HG03175 (cell line): ENCODE measurements around the gene SEMA4D.

Experiments used
- ATAC-seq: cut with Tn5 transposase; IDR thresholded peaks from one replicate; pipeline ENCODE4 v1.9.1; 2021; ENCODE audit warnings: mild to moderate bottlenecking, moderate library complexity; ENCODE audit not compliant: unreplicated experiment

Gene SEMA4D

GRCh38 chr9:89528540-89528939, 30.6 kb upstream of the SEMA4D start:
- no peak for ATAC-seq

- no peak for ATAC-seq
These were observed 30.2 kb upstream of the SEMA4D start for GRCh38 chr9:89528131-89528530.

DNA sequence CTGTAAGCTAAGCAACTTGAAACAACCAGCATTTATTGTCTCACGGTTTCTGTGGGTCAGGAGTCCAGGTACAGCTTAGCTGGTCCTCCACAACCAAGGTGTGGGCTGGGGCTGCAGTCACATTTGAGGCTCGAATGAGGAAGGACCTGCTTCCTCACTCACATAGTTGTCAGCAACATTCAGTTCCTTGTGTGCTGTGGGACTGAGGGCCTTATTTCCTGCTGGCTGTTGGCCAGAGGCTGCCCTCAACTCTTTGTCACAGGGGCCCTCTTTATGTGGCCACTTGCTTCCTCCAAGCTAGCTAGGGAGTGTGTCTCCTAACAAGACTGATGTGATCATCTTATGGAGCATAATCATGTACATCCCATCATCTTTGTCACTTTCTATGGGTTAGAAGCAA, 29.2 kb upstream of the SEMA4D start:
- no peak for ATAC-seq

DNA sequence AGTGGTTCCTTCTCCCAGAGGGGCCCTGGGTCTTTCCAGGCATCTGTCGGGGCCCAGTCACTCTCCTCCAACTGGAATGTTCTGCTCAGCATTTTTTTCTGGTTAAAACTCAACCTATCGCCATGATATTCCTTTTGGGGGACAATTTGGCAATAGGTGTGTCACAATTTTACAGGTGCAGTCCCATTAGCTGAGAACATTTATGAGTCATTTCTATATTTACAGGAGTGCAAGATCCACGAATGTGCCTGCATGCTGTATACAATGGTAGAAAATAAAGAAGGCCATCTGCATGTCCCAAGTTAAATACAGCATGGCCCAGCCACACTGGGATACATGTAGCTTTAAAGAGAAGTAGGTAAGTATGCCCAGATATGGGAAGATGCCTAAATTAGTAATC, 28.8 kb upstream of the SEMA4D start:
- ATAC-seq: no peak

GRCh38 chr9:89525446-89526374, 27.8 kb upstream of the SEMA4D start:
- no peak for ATAC-seq

- no peak for ATAC-seq
These were observed 27.1 kb upstream of the SEMA4D start for GRCh38 chr9:89524963-89525362.

DNA sequence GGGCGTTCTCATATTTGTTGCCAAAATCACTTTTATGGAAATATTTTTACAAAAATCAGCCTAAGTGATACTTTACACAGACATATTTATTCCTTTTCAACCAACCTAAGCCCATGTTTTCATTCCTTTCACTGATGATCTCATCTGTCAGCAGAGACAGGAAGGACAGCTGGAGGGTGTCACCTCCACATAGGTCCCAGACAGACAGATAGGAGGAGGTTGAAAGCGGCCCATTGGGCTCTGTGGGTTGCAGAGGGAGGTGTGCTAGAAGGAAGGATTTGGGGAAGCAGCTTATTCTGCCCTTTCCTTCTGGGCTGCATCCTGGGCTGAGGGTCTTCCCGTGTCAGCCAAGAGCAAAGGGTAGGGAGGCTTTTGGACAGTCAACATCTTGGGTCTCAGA, 26.0 kb upstream of the SEMA4D start:
- no peak for ATAC-seq

GRCh38 chr9:89522959-89523285, 25.0 kb upstream of the SEMA4D start:
- no peak for ATAC-seq

DNA sequence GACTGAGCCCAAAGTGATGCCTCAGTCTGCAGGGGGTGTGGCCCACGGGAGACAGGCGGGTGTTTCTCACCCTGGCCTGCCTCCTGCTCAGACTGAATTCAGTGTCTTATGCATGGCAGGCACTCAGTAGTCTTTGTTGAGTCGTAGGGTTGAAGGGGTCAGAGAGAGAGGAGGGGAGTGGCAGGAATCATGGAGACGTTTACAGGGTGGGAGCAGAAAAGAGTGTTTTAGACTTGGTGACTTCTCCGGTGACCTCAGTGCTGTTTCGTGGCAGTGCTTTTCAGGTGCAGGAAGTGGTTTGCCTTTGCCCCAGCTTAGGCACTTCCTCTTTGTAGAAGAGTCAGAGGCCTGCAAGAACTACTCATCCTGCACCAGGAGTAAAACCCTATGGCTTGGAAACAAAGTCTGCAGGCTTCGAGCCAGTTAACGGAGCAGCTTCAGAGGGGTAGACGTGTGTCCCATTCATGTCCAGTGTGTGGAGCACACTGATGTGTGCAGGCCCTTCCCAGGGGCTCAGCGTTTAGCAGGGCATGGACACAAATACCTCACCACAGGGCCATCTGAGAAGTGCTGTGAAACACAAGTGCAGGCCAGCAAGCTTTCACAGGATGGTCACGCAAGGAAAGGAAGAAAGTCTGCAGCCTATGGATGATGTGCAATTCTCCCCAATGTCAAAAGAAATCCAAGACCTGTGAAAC, 24.5 kb upstream of the SEMA4D start:
- ATAC-seq: peak; percentile 94

DNA sequence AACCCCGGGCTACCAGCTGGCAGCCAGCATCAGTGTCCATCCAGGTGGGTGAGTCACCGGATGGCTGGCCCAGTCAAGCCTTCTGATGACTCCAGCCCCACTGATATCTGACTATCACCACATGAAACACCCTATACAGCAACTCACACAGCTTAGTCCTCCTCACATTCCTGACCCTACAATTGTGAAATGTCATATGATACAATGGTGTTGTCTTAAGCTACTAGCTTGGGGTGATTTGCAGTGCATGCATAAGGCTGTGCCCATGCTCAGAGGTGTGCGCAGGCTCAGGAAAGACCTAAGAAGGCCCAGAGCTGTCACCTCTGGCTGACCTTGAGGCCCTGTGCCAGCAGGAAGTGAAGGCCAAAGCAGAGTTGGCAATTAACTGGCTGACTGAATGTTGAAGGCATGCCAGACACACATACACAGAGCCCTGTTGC, 21.5 kb upstream of the SEMA4D start:
- ATAC-seq: no peak

DNA sequence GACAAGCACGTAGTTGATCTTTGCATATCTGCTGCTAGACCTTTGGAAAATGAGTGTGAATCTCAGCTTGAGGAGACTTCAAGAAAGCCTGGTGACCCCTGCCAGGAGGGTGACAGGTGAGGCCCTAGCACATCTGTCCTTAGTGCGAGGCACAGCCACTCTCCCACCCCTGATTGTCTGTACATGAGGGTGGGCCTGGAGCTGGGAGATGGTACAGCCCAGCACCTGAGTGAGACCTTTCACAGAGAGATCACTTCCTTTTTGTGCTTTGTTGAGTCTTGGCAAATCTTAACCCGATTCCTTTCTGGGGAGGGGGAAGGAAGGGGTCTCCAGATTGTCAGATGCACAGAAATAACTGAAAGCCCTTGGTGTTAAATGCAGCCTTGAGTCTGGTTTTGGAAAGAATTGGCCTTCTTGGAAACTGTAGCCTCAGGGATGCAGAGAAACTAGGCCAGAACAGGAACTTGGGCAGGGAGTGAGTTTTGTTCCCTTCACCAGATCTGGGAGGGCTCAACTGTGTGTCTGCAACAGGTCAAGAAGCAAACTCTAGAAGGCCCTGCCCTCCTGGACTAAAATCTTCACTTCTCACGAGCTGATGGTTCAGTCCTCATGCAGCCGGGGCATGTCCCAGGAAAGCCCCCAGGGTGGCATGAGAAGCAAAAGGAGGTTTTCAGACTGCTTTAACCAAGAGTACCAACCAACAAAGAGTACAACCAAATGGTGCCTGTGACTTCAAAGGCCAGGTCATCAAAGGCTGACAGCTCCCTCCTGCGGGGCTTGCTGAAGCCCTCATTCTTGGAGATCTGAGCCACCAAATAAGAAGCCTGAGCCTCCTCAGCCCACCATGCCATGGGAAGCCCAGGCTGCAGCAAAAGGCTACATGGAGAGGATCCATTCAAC, 20.8 kb upstream of the SEMA4D start:
- no peak for ATAC-seq

GRCh38 chr9:89515416-89515815, 17.5 kb upstream of the SEMA4D start:
- ATAC-seq: no peak

- ATAC-seq: no peak
These were observed 17.0 kb upstream of the SEMA4D start for GRCh38 chr9:89514956-89515355.

DNA sequence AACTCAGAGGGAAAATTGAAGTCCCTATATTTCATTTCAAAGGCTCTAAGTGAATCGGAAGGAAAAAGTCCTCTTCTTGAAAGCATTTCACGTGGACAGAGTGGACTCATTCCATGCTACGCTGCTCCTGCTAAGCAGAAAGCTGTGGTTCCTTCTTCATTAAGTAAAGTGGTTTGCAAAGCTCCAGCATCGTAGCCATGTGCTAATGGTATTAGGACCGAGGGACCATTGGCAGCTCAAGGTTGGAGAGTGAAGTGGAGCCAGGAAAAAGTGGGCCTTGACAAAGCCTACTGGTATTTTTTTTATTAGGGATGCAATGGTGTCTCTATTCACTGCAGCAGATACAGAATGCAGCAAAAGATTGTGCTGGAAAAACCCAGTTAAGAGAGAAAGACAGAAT, 16.4 kb upstream of the SEMA4D start:
- ATAC-seq: no peak

GRCh38 chr9:89513837-89514236, 15.9 kb upstream of the SEMA4D start:
- no peak for ATAC-seq

DNA sequence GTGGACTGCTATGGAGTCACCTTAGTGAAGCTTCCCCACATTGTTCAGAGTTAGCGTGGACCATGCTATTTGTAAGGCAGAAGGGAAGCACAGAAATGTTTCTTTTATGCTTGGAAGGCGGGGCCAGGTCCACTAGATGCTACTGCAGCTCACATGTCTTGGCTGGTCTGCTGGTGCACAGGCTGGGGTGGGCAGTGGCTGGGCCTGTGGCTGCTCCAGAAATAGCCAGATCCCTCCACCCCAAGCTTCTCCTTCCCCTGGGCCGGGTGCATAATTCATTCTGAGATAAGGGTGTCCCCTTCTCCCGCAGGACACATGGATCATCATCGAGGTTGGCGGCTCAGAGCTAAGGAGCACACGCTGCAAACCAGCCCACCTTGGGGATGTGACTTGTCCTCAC, 14.5 kb upstream of the SEMA4D start:
- ATAC-seq: no peak

GRCh38 chr9:89508951-89509615, 11.2 kb upstream of the SEMA4D start:
- ATAC-seq: no peak

DNA sequence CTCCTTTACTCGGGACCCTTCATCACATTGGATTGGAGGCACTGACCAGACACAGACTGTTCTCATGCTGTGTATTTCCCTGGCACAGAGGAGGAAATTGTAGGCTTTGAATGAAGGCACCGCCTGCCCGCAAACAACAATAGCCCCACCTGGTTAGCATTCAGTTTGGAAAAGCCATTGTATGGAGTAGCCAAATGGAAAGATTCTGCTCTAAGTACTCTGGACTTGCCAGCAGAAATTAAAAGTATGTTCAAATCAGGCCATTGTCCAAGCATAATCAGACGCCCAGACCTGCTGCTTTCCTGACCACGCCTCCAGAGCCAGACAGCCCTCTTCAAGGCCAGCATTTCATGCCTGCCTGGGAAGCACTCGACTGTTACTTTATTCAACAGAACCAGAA, 8.0 kb upstream of the SEMA4D start:
- no peak for ATAC-seq

DNA sequence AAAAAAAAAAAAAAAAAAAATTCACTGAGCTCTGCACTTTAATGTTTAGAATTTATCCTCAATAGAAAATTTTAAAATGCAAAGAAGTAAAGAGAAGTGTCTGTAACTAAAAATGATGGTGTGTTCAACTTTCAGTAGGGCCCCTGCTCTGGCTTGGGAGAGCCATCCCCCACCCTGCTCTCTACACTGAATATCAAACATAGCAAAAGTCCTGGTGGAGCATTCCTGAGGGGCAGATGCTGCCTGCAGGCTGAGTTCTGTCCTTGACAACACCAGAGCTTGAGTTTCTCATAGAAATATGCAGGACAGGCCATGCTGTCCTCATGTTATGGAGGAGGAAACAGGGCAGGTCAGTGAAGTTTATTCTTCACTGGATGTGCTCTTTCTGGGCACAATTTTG, 7.1 kb upstream of the SEMA4D start:
- no peak for ATAC-seq

DNA sequence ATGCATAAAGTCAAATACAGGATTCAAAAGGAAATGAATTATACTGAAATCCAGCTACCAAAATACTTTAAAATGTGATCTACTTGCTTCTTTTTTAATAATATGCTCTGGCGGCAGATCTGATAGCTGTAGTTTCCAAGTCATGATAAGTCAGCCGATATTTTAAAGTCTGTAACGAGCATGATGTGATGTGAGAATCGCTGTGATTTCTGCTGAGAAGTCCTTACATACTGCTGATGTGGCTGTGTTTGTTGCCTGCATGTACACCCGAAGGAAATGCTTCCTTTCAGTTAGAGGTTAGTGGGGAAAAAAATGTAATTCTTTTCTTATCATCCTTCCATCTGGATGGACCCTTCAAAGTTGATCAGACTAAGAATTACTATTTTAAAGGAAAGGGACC, 4.8 kb upstream of the SEMA4D start:
- ATAC-seq: no peak
